Cerebellar nuclear complex (tissue), 1 donor: ENCODE data around the gene LGALS7.
"Not testable (repeated sequence)": the region's sequence is repeated elsewhere in the genome, so short reads cannot be mapped to it uniquely, and the experiment has no call there.

Experiments
- DNase-seq, 2 experiments: peaks; one replicate each; lab custom pipeline; 2025; lab: John Stamatoyannopoulos, UW

LGALS7 gene

DNA sequence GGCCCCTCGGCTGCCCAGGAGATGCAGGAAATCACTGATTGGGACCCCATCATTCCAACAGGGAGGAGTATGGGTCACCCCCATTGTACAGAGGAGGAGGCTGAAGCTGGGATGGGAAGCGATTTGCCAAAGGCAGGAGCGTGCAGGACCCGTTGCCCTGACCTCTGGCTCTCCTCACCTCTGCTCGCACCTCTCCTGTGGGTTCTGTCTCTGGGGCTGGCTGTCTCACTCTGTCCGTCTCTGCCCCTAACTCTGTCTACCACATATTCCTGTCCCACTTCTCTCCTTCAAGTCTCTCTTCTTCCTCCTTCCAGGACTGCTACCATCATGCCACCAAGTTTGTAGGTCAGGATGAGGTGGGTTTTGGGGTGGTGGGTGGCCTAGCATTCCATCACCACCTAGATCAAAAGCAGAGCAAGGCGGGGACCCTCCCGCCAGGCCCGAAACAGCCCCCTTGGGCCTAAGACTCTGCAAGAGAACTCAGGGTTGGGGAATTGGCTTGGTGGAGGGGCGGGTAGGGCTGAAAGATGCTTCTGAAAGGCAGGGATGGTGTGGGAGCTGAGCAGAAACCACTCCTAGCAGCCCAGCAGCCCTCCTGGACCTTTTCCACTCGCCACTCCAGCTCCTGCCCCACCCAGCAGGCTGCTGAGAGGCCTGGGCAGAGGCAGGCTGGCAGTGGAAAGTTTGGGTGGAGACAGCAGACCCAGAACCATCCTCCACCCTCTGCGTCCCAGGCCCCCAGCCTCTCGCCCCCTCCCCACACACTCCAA lies 1.0 kb upstream of the LGALS7 start:
- DNase-seq, result no peak

DNA sequence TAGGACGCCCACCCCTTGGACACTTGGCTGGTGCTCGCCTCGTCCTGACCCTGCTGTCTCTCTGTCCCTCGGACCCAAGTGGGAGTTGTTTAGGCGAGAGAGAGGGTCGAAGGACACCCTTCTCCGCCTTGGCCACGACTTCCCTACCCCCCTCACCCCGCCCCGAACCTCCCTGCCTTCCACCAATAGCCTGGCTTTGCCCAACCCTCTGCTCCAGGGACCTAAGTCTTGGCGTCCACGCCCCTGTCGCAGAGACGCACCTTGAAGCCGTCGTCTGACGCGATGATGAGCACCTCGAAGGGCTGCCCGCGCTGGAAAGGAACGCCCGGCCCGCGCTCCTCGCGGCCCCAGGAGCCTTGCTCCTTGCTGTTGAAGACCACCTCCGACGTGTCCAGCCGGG lies 1.7 kb downstream of the LGALS7 start:
- DNase-seq, result not testable (repeated sequence)

DNA sequence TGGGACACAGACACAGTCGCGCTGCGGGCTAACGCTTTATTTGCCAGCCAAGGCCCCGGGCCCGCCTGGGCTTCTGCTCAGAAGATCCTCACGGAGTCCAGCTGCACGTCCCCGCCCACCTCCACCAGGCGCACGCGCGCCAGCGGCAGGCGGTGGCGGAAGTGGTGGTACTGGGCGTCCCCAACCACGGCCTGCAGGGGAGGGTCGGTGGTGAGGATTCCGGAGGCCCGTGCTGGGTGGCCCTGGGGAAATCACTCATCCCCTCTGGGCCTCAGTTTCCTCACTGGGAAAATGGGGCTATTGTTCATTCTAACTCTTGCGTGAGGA lies 2.4 kb downstream of the LGALS7 start:
- DNase-seq, result not testable (repeated sequence)

DNA sequence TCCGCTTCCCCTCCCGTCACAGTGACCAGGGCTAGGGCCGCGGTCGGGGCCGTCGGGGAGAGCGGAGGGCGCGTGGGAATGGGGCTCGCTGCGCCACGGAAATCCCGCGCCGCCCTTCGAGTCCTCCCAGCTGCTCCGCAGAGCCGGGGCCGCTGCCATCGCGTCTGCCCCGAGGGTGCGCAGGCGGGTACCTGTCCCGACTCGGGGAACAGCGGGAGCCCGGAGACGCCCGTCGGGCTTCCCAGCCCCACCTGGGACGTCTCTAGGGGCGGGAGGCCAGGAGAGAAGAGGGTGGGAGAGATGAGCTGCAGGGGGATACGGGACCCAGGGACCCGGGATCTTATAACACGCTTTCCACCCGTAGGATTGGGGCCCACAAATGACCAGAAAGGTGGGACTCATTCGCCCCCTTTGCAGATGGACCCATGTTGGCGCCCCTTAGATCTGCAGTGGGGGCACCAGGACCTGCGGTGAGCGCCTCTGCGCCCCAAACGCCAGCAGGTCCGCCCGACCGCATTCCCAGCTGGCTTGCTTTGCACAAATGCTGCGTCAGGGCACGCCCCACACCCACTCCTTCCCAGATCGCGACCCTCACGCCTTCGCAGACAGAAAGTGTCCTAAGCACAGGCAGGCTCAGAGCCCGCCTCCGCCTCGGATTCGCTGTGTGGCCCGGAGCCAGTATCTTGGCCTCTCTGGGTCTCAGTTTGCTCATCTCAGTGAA lies 2.9 kb downstream of the LGALS7 start:
- DNase-seq, result not testable (repeated sequence)

DNA sequence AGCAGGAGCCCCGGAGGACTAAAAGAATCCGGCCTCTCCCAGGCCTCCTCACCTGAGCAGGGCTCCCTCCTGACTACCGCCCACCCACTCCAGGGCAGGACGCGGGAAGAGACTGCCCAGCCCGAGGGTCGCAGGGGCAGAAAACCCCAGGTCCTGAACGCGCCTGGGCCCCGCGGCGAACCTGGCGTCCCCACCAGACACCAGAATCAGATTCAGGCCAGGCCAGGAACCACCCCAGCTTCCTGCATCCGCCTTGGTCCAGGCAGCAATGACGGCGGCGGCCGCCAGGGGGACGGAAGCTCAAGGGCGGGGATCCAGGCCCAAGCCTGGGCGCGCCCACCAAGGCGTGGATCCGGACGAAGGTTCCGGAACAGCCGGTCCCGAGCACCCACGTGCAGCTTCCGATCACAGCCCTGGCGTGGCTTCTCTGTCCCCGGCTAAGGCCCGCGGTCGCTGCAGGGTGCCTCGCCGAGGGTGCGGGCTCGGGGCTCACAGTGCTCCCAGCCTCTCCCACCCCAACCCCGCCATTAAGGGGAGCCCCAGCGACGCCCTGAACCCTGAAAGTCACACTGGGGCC lies 3.6 kb downstream of the LGALS7 start:
- no peak for DNase-seq

DNA sequence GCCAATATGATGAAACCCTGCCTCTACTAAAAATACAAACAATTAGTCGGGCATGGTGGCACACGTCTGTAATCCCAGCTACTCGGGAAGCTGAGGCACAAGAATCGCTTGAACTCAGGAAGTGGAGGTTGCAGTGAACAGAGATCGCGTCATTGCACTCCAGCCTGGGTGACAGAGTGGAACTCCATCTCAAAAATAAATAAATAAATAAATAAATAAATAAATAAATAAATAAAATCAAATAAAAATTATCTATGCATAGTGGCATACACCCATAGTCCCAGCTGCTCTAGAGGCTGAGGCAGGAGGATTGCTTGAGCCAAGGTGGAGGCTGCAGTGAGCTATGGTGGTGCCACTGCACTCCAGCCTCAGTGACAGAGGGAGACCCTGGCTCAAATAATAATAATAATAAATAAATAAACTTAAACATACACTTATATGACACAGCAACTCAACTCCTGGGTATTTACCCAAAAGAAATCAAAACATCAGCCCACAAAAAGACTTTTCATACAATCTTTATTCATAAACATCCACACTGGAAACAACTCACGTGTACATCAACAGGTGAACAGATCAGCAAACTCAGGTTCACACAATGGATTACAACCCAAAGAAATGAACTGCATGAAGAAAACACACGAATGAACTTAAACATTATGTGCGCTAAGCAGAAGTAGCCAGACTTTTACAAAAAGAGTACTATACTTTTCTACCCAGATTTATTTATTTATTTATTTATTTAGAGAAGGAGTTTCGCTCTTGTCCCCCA lies 6.9 kb downstream of the LGALS7 start:
- DNase-seq, result no peak

DNA sequence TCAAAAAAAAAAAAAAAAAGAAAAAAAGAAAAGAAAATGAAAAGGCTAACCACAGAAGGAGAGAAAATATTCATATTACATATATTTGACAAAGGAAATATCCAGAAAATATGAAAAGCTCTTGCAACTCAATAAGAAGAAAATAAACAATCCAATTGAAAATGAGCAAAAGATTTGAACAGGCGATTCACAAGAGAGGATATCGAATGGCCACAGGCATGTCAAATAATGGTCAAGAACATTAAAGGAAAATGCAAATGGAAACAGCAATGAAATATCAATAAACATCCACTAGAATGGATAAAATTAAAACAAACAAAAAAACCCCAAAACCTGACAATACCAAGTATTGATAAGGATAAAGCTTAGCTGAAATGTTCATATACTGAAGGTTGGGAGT lies 8.1 kb downstream of the LGALS7 start:
- DNase-seq, result no peak

DNA sequence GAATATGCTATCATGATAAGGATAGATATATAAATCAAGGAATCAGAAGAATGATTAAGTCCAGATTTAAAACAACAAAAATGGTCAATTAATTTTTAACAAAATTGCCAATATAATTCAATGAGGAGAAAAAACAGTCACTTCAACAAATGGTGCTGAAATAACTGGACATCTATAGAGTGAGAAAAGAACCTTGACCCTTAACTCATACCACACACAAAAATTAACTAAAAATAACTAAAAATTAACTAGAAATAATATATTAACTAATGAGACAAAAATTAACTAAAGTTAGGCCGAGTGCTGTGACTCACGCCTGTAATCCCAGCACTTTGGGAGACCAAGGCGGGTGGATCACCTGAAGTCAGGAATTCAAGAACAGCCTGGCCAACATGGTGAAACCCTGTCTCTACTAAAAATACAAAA lies 9.5 kb downstream of the LGALS7 start:
- DNase-seq, result no peak

DNA sequence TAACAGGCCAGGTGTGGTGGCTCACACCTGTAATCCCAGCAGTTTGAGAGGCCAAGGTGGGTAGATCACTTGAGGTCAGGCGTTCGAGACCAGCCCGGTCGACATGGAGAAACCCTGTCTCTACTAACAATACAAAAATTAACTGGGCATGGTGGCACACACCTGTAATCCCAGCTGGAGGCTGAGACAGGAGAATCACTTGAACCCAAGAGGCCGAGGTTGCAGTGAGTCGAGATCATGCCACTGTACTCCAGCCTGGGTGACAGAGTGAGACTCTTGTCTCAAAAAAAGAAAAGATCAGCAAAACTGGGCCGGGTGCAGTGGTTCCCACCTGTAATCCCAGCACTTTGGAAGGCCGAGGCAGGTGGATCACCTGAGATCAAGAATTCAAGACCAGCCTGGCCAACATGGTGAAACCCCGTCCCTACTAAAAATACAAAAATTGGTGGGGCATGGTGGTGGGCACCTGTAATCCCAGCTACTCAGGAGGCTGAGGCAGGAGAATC lies 11.4 kb downstream of the LGALS7 start:
- DNase-seq, result not testable (repeated sequence)

DNA sequence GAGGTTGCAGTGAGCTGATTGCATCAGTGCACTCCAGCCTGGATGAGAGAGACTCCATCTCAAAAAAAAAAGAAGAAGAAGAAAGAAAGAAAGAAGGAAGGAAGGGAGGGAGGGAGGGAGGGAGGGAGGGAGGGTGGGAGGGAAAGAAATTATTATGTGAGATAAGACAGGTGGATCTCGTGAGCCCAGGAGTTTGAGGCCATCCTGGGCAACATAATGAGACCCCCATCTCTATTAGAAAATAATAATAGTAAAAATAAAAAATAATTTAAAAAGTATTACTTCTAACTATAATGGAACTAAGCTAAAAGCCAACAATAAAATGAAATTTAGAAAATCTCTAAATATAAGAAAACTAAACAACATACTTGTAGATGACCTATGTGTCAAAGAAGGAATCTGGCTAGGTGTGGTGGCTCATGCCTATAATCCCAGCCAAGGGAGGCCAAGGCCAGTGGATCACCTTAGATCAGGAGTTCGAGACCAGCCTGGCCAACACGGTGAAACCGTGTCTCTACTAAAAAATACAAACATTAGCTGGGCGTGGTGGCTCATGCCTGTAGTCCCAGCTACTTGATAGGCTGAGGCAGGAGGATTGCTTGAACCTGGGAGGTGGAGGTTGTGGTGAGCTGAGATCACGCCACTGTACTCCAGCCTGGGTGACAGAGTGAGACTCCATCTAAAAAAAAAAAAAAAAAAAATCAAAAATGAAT lies 12.4 kb downstream of the LGALS7 start:
- DNase-seq, result not testable (repeated sequence)

DNA sequence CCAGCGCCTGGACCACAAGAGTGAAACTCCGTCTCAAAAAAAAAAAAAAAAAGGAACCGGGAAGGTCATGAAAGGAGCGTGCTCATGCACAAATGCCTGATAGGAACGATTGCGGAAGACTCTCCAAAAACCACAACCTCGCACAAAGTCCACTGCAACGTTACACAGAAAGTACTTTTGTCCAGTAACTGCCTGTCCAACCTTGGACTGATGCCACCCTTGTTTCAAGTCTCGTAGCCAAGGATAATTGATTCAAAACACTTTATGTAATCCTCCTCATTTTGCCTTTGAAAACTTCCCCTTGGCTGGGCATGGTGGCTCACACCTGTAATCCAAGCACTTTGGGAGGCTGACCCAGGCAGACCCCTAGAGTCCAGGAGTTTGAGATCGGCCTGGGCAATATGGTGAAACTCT lies 13.7 kb downstream of the LGALS7 start:
- no peak for DNase-seq

DNA sequence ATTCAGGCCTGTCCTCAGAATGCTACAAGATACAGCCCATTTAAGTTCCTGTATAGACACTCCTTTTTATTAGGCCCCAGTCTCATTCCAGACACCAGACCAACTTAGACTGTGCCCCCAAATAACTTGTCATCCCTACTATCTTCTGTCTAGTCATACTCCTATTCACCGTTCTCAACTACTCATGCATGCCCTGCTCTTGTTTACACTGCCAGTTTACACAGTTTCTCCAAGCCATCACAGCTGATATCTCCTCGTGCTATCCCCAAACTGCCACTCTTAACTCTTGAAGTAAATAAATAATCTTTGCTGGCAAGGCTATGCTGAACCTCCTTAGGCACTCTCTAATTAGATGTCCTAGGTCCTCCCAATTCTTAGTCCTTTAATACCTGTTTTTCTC lies 19.1 kb downstream of the LGALS7 start:
- not testable (repeated sequence) for DNase-seq

DNA sequence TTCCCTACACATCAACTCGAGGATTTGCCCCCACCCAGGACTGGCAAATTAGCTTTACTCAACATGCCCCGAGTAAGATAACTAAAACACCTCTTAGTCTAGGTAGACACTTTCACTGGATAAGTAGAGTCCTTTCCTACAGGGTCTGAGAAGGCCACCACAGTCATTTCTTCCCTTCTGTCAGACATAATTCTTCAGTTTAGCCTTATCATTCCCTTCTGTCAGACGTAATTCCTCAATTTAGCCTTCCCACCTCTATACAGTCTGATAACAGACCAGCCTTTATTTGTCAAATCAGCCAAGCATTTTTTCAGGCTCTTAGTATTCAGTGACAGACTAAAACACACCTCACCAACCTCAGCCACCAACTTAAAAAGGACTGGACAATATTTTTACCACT lies 19.5 kb downstream of the LGALS7 start:
- not testable (repeated sequence) for DNase-seq

DNA sequence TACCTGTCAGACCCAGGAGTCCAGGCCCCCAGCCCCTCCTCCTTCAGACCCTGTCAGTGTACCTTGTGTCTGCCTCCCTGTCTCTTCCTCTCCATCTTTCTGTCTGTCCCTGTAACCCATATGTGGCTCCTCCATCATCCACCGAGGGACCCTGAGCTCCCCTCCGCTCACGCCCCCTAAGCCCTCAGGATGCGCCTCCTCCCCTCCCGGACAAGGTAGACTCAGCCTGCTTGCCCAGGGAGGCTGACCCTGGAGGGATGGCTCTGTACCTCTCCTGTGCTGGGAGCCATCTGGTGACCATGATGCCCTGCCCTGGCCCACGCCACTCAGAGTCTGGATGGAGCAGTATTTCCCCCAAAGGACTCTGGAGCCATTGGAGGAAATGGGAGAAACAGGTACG lies 28.0 kb downstream of the LGALS7 start:
- DNase-seq, result no peak

DNA sequence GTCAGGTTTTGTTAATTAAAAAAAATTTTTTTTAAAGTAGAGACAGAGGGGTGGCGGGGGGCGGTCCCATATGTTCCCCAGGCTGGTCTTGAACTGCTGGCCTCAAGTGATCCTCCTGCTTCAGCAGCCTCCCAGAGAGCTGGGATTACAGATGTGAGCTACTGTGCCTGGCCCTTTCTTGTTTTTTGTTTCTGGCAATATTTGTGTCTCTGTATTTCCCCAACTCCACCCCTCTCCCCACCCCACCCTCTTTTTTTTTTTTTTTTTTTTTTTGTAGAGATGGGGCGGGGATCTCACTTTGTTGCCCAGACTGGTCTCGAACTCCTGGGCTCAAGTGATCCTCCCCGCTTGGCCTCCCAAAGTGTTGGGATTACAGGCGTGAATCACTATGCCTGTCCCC lies 28.4 kb downstream of the LGALS7 start:
- no peak for DNase-seq

DNA sequence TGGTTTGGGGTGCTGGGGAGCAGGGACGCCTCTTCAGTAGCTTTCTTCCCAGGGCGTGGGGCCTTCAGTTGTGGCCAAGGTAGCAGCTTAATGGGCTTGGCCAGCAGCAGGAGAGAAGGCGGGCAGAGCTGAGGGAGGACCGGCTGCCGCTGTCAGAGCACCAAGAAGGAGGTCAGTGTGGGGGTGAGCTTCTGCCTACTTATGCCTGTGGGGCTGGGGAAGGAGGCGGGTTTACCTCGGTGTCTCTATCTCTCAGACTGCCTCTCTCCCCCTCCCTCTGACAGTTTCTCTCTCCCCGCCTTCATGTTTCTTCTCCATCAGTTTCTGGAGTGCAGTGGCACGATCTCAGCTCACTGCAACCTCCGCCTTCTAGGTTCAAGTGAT lies 29.0 kb downstream of the LGALS7 start, which contains the start of gene CAPN12:
CAPN12 (minus strand) TSS at position 177 of the 384 bp plus-strand sequence. CDS start 309 bp downstream, outside the sequence.
- no peak for DNase-seq

DNA sequence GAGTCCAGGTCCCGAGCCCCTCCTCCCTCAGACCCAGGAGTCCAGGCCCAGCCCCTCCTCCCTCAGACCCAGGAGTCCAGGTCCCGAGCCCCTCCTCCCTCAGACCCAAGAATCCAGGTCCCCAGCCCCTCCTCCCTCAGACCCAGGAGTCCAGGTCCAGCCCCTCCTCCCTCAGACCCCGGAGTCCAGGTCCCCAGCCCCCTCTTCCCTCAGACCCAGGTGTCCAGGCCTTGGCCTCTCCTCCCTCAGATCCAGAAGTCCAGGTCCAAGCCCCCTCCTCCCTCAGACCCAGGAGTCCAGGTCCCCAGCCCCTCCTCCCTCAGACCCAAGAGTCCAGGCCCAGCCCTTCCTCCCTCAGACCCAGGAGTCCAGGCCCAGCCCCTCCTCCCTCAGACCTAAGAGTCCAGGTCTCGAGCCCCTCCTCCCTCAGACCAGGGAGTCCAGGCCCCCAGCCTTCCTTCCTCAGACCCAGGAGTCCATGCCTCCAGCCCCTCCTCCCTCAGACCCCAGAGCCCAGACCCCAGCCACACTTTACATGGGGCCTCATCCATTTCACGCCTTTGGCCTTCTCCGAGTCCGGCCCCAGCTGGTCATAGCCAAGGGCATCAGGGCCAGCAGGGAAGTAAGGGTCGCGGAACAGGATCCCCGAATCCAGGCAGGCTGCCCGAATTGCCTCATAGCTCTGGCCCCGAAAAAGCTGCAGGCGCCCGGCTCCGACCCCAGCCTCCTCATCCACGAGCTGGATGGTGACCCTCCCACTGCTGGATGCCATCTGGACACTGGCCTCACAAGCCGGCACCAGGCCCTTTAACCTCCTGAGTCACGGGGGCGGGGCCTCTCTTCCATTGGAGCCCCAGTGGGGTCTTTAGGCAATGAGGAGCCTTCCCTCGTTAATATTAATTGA lies 29.7 kb downstream of the LGALS7 start:
- DNase-seq, result no peak

DNA sequence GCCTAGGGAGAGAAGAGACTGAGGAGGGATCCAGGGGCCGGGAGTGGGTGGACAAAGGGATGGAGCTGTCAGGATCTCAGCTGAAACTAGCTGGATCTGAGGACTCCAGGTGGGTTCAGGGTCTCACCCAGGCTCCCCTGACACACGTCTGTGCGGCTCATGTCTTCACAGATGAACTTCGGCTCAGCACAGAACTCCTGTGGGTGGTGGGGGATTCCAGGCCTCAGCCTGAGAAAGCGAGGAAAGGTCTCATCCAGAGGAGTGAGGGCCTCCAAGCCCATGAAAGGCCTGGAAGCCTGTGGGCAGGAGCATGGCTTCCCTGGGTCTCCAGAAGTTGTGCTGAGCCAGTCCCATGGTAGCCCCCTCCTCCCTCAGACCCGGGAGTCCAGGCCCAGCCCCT lies 30.4 kb downstream of the LGALS7 start:
- DNase-seq, result no peak

DNA sequence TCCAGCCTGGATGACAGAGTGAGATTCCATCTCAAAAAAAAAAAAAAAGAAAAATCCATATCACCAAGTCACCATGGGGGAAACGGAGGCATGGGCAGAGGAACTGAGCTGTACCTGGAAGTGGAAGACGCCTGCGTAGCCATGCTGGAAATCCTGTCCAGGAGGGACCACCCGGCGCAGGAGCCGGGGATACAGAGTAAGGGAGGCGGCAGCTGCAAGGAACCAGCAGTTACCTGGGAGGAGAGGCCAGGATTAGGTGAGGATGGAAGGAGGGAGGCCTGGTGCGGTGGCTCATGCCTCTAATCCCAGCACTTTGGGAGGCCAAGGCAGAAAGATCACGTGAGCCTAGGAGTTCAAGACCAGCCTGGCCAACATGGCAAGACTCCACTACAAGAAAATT lies 31.0 kb downstream of the LGALS7 start:
- no peak for DNase-seq

DNA sequence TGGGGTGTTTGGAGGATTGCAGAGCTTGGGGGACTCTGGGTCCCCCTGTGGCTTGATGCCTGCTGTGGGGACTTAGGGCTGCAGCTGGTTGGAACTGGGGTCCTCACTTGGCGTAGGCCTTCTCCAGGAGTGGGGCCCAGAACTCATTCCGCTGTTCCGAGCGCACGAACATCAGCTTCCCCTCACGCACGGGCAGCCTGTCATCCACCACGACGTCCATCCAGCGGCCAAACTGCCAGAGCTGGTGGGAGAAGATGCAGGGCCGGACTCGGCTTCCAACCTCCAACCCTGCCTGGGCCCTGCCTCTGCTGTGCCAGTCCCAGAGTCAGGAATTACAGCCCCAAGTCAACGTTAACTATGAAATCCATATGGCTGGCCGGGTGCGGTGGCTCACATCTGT lies 31.6 kb downstream of the LGALS7 start:
- DNase-seq, result no peak
